ENCODE results near the gene SEC31B.

GRCh38 chr10:100446130-100446761 is 73.4 kb downstream of the SEC31B start:
- TF ChIP-seq ZNF24 (IDR thresholded peaks at IDR 0.05) (no peak), CTCF (IDR thresholded peaks at IDR 0.05 in 2 of 3, conservative IDR thresholded peaks at IDR 0.05 in 1 of 3; ENCODE audit: insufficient read depth in 2 of 3, low read depth in 1 of 3, low read length in 3 of 3) (no peak), EZH2 (IDR thresholded peaks at IDR 0.05; ENCODE audit: borderline replicate concordance, low read depth, low read length) (no peak)
